ENCODE measurements around the gene STIM2. TPM values are rescaled to one million over a fixed set of nuclear protein-coding genes. Genes with fewer than 3 reads are reported as not detected.
A peak's percentile ranks its signal among the peaks of the same experiment; 100 is the strongest.

STIM2 gene
- total RNA-seq, 1 donor from 2014 or later = 36.7 TPM

DNA sequence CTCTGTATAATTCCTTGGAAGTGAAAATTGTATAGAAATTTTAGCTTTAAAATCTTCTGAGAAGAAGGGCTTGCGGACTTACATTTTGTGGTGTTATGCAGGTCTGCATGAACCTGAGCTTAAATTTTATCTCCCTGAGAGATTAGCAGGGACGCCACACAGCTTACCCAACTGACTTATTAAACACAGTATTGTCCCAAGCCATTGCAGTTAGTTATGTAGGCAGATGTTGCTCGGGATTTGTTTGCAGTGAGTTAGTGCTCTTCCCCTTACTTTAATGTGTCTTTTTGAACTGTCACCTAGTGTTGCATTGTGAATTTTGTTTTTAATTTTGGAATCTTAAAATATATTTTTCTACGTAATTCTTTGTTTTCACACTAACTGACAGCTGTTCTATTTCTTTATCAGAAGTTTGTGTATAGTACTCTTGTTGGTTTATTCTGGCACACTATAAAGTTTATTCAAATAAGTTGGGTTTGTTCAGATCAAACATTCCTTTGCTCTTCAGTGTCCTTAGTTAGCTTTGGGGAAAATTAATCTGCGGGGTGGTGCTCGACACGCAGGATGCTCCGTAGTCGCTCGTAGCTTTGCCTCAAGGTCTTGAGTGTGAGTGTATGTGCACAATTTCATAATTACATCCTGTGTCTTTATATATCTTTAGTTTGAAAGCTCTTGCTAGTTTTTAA is 145.4 kb downstream of the STIM2 start:
- ATAC-seq = peak; percentile 36
- Histone ChIP-seq H3K27me3 (no peaks in the 10 kb centered on the region), H3K9me3 (no peaks in the 10 kb centered on the region), H3K4me3 (no peak overlapping the region), H3K36me3 (peaks cover 14% of the 10 kb centered on the region), H3K4me1 (peaks cover 30% of the 10 kb centered on the region), H3K27ac (no peak overlapping the region)
- TF ChIP-seq, protein P1, sequence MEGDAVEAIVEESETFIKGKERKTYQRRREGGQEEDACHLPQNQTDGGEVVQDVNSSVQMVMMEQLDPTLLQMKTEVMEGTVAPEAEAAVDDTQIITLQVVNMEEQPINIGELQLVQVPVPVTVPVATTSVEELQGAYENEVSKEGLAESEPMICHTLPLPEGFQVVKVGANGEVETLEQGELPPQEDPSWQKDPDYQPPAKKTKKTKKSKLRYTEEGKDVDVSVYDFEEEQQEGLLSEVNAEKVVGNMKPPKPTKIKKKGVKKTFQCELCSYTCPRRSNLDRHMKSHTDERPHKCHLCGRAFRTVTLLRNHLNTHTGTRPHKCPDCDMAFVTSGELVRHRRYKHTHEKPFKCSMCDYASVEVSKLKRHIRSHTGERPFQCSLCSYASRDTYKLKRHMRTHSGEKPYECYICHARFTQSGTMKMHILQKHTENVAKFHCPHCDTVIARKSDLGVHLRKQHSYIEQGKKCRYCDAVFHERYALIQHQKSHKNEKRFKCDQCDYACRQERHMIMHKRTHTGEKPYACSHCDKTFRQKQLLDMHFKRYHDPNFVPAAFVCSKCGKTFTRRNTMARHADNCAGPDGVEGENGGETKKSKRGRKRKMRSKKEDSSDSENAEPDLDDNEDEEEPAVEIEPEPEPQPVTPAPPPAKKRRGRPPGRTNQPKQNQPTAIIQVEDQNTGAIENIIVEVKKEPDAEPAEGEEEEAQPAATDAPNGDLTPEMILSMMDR (IDR thresholded peaks at IDR 0.05) = no peak
- intact Hi-C loops (cut with DNase I) = loop anchor here (10.0 kb wide), 1 partner anchor 151 kb away; no protein-coding TSS in a partner anchor
- no peak for DNase-seq

DNA sequence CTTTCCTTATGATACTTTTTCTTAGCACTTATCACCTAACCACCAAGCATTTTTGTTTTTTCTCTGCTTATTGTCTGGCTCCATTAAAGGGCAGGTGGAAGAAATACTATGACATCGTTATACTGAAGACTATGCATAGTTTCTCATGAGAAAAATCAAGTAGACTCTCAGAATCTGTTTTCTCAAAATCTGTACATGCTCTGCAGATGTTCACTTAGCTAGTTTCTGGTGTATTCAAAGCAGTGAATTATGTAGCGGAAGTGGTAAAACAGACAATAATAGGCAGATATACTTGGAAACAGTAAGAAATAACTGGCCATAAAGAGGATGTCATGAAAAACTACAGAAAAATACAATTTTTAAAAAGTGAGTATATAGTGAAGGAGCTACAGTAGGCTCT is 146.0 kb downstream of the STIM2 start:
- DNase-seq (no peak), ATAC-seq (no peak)
- no peak overlapping the region for H3K4me3 ChIP-seq
- no peaks in the 10 kb centered on the region for H3K27me3 ChIP-seq
- TF ChIP-seq, protein P1 (IDR thresholded peaks at IDR 0.05) = no peak
- peaks cover 14% of the 10 kb centered on the region for H3K36me3 ChIP-seq
- H3K9me3 ChIP-seq = no peaks in the 10 kb centered on the region
- peaks cover 30% of the 10 kb centered on the region for H3K4me1 ChIP-seq
- no peak overlapping the region for H3K27ac ChIP-seq
- intact Hi-C loops (cut with DNase I) = loop anchor here (10.0 kb wide), 1 partner anchor 152 kb away; no protein-coding TSS in a partner anchor

DNA sequence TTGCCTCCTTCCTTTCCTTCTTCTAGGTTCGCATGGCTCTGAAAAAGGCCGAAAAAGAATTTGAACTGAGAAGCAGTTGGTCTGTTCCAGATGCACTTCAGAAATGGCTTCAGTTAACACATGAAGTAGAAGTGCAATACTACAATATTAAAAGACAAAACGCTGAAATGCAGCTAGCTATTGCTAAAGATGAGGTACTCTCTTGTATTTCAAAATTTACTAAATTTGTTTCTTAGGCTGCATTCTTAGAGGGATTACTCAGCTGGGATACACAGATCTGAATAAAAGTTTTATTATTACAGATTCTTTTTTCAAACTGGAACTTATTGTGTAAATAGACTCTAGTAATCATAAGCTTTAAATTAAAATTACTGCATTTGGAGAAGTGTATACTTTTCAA is 146.9 kb downstream of the STIM2 start:
- ATAC-seq (no peak), DNase-seq (no peak)
- intact Hi-C loops (cut with DNase I) = loop anchor here (10.0 kb wide), 1 partner anchor 153 kb away; no protein-coding TSS in a partner anchor
- Histone ChIP-seq H3K36me3 (peaks cover 14% of the 10 kb centered on the region), H3K27ac (no peak overlapping the region), H3K4me3 (no peak overlapping the region), H3K27me3 (no peaks in the 10 kb centered on the region), H3K4me1 (peaks cover 30% of the 10 kb centered on the region), H3K9me3 (no peaks in the 10 kb centered on the region)
- TF ChIP-seq, protein P1 (IDR thresholded peaks at IDR 0.05) = no peak

DNA sequence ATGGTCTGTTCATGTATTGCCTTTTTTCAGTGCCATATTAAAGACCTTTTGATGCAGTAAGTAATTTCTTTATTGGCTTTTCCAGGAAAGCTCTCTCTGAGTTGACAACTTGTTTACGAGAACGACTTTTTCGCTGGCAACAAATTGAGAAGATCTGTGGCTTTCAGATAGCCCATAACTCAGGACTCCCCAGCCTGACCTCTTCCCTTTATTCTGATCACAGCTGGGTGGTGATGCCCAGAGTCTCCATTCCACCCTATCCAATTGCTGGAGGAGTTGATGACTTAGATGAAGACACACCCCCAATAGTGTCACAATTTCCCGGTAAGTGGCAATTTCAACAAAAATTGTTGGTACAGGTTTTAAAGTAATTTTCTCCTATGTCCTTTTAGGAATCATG is 148.0 kb downstream of the STIM2 start:
- TF ChIP-seq, protein P1 (IDR thresholded peaks at IDR 0.05) = no peak
- H3K27me3 ChIP-seq = no peaks in the 10 kb centered on the region
- no peak for DNase-seq
- H3K36me3 ChIP-seq = peaks cover 14% of the 10 kb centered on the region
- H3K9me3 ChIP-seq = no peaks in the 10 kb centered on the region
- ATAC-seq = no peak
- H3K27ac ChIP-seq = no peak overlapping the region
- peaks cover 30% of the 10 kb centered on the region for H3K4me1 ChIP-seq
- no peak overlapping the region for H3K4me3 ChIP-seq
- intact Hi-C loops (cut with DNase I) = loop anchor here (10.0 kb wide), 1 partner anchor 154 kb away; no protein-coding TSS in a partner anchor

DNA sequence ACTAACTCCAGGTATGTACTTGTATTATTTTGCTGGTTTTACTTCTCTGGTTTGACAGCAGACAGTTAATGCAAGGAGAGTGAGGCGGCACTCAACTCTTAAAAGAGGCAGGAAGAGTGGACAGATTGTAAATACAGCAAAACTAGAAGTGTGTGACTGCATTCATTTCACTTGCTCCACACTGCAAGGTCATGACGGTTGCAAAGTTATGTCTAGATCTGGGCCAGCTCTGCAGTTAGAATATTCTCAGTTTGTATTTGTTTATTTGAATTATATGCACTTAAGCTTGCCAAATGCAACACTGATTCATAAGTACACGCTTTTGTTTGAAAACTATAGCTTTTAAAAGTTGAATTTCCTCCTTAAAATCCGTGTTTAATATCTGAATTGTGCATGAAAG is 148.9 kb downstream of the STIM2 start:
- TF ChIP-seq, protein P1 (IDR thresholded peaks at IDR 0.05) = no peak
- Histone ChIP-seq H3K27ac (no peak overlapping the region), H3K27me3 (no peaks in the 10 kb centered on the region), H3K9me3 (no peaks in the 10 kb centered on the region), H3K4me3 (no peak overlapping the region), H3K36me3 (peaks cover 14% of the 10 kb centered on the region), H3K4me1 (peaks cover 30% of the 10 kb centered on the region)
- DNase-seq (no peak), ATAC-seq (peak; percentile 56)
- intact Hi-C loops (cut with DNase I) = loop anchor here (10.0 kb wide), 1 partner anchor 155 kb away; no protein-coding TSS in a partner anchor
